NCI-H82 (cell line): ENCODE data around the gene GSG1.
"Not testable (repeated sequence)": the region's sequence is repeated elsewhere in the genome, so short reads cannot be mapped to it uniquely, and the experiment has no call there.

Source experiments
- DNase-seq: peaks from one replicate; lab custom pipeline; 2025; lab: John Stamatoyannopoulos, UW

The GSG1 gene

GRCh38 chr12:13090054-13090453 is 13.4 kb downstream of the GSG1 start:
- no peak for DNase-seq

DNA sequence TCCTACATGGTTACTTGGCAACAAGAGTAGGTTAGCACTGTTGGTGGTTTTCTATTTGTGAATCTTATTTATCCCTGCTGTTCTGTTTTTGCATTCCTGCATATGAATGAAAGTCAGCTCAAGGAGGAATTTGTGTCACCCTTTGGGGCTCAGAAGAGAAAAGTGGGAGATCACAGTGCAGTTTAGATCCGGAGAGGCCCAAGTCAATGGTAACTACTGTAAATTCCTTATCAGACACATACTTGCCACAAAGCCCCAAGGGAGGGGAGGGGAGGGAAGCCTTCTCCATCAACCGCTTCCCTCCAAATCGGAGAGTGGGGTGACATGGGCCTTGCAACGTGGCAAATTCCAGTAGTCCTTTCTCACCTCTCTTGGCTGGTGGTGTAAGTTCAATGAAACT is 15.0 kb downstream of the GSG1 start:
- no peak for DNase-seq

GRCh38 chr12:13087766-13088165 is 15.7 kb downstream of the GSG1 start:
- DNase-seq: no peak

DNA sequence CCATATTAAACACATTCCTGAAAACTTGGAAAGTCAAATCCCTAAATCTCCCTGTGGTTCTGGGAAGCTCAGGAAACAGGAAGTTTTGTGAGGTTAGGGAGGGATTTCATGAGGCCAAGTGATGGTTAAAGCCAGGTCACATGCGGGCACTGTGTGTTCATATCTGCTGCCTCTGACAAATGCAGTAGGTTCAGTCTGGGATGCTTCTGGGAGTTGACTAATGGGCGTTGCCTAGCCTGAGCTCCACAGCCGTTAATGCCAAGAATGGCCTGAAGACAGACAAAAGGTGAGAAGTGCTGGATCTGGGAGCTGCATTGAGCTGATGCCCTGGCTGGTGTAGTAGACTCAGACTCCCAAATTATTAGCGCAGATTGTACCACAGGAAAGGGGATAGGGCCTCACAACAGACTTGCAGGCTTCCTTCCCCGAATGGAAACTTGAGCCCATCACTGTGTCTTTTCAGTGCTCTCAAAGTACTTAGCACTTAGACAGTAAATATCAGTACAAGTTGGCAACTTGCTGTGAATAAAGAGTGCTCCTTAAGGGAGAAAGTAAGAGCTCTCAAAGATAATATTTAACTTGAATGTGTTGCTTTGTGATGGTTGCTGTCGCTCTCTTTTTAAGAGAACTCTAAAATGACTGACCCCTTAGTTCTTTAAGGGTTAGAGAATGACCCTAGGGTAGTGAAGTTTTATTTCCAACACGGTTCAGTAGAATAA is 17.3 kb downstream of the GSG1 start:
- no peak for DNase-seq

DNA sequence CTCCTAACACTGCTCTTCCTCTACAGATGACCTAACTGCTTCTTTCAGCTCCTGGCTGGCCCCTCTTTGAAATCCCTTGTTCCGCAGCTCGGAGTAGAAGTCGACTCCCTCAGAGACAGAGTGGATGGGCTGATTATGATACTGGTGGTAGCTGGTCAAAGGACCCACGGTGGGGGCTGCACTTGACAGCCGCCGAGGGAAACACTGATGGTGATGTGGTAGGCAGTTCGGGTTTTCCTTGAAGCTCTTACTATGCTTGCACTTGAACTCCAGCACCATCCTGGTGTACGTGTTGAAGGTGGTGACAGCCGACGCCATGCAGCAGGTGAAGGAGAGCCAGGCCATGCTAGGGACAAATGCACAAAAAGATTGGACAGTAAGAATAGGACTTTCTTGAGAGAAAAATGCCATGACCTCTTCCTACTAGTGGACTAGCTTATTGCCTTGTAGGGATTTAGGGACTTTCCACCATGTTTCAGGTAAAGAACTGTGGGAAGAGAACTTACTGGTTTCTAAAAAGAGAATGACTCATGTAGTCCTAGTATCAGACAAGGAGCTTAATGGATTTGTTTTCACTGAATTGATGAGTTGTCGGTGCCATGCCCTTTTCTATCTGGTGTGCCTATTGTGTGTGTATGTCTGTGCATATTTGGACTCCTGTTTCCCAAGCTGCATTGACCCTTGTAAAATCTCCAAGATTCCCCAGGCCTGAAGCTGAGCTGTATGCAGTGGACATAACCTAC is 18.4 kb downstream of the GSG1 start:
- DNase-seq: no peak

DNA sequence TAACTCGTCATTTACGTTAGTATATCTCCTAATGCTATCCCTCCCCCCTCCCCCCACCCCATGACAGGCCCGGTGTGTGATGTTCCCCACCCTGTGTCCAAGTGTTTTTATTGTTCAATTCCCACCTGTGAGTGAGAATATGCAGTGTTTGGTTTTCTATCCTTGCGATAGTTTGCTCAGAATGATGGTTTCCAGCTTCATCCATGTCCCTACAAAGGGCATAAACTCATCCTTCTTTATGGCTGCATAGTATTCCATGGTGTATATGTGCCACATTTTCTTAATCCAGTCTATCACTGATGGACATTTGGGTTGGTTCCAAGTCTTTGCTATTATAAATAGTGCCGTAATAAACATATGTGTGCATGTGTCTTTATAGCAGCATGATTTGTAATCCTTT is 19.8 kb downstream of the GSG1 start:
- DNase-seq: not testable (repeated sequence)

- no peak for DNase-seq
Measured at GRCh38 chr12:13082861-13083260, 20.6 kb downstream of the GSG1 start.

- no peak for DNase-seq
Measured at GRCh38 chr12:13080266-13080665, 23.2 kb downstream of the GSG1 start.

- no peak for DNase-seq
Measured at GRCh38 chr12:13079440-13079906, 24.0 kb downstream of the GSG1 start.

- DNase-seq: no peak
Measured at GRCh38 chr12:13075786-13076570, 27.5 kb downstream of the GSG1 start.

GRCh38 chr12:13075118-13075480 is 28.4 kb downstream of the GSG1 start:
- DNase-seq: peak; percentile 47

GRCh38 chr12:13074396-13075117 is 28.9 kb downstream of the GSG1 start:
- DNase-seq: no peak

DNA sequence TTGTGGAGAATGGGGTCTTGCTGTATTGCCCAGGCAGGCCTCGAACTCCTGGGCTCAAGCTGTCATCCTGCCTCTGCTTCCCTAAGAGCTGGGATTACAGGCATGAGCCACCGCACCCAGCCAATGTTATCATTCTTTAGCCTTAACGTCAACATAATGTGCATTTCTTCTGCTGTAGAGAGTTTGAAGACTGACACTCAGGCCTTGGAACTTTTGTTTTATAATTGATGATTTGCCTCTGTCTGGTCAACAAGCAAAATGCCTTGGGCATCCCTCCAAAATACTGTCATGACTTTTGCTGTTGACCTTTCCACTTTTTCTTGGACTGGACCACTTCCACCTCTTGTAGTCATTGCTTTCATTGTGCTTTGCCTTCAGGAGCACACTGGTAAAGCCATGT is 30.3 kb downstream of the GSG1 start:
- DNase-seq: no peak

- peak; percentile 92 for DNase-seq
Measured at GRCh38 chr12:13071305-13072280, 31.9 kb downstream of the GSG1 start.

DNA sequence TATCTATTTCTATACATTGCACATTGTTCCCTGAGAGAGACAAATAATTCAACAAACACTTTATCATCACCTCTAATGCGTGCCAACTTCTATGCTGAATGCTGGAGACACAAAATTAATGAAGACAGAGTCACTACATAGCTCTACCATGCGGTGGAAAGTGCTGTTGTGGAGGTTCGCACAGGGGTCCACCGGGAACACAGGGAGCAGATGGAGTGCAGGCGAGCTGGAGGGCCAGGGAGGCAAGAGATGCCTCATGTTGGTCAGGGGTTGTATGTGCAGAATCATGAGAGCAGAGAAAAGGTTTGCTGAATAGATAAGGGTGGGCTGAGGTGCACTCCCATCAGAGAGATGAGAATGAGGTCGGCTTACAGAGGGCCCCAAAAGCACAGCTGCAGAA is 34.1 kb downstream of the GSG1 start:
- DNase-seq: no peak

- DNase-seq: no peak
Measured at GRCh38 chr12:13067322-13067721, 36.1 kb downstream of the GSG1 start.

DNA sequence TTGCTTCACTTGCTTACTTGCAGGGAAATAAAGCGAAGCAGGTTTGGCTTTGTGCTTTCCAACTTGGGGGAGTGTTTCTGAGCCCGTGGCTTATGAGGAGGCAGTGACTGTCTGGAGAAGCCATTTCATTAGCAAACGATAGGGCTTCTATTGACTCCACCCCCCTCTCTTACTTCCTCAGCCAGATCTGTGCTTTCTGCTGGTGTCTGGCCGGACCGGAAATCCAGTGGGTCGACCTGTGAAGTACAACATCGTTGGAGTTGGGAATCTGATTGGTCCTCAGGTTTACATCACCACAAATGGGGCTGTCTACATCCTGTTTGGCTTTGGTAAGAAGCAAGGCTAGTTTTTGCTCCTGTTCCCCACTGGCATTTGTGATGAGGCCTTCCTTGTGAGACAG is 37.0 kb downstream of the GSG1 start:
- DNase-seq: no peak

DNA sequence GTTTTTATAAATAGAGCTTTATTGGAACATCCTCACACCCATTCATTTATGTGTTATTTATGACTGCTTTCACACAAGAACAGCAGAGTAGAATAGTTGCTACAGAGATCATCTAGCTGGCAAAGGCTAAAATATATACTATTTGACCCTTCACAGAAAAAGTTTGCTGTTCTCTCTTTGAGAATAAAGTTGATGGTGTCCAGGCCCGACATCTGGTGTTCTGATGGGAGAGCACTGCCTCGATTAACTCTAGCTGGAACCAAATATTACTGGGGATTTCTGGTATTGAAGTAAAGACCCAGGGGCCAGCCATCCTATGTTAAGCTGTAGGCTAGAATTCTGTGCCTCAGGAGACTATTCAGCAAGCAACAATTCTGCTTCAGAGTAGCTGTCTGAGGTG is 37.5 kb downstream of the GSG1 start:
- no peak for DNase-seq

DNA sequence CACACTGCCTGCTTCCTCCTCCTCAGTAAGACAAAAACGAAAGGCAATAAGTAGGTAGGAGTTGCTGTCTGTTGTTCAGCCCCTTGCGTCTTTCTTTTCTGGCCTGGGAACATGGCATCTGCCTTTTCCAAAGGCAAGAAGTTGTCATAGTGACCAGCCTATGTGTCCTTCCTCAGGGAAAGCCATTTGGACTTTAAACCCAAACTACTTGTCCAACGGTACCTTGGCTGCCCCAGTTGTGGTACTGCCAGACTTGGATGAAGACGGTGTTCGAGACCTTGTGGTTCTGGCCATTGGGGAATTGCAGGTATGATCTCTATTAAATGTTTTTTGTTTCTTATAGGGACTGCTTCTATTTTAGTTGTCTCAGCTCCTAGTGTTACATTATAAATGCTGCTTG is 40.8 kb downstream of the GSG1 start:
- no peak for DNase-seq

DNA sequence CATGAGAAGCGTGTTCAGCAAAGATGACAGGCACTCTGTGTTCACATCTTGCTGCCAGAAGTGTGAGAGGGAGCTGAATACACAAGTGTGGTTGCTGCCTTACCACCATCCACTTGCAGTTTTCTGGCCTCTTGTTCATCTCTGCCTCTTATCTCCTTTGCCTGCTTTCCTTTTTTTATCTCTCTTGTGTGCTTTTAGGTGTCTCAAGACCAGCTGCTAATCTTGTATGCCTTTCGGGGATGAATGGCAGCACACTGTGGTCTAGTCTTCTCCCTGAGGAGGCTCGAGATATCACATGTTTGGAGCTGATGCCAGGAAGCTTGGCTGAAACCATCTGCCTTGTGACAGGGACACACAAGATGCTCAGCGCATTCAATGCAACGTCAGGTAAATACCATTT is 42.1 kb downstream of the GSG1 start:
- DNase-seq: no peak

DNA sequence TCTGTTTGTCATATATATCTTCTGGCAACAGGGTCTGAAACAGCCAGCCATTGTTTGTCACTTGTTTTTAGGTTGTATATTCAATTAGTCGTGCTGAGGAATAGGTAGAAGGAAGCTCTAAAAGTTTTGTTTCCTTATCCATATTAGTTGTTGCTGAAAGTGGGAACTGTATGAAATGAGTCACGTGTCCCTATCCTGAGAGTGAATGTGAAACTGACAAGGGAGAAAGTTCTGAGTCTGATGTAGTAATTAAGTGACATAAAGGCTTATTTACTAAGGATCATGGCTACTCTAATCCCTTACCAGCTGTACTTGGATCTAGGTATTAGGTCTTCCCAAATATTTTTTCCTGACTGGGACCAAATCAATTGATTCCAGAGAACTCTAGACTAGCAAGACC is 42.9 kb downstream of the GSG1 start:
- peak; percentile 76 for DNase-seq
